Stomach (tissue), 4 donors: Measurements from ENCODE around the gene ZNF581.

Experiments used
- EP300 ChIP-seq: sonication (generic); formaldehyde crosslinking; IDR thresholded peaks from one replicate; pipeline ENCODE4 v1.6.1; 2017; ENCODE audit warnings: antibody characterized with exemption
- POLR2A ChIP-seq, 4 donors: fragments of 450-650 bp; IDR thresholded peaks; one replicate each; pipeline ENCODE4 v1.6.1; 2016; ENCODE audit warnings: antibody characterized with exemption in 4 of 4, control low read depth in 2 of 4, mild to moderate bottlenecking in 1 of 4, moderate library complexity in 1 of 4
- TF ChIP-seq, protein P1 (sequence below), 7 experiments: fragments of 450-650 bp in 4 of 7; fragments of 200-600 bp in 3 of 7; sonication (generic) in 3 of 7; IDR thresholded peaks; one replicate each; pipeline ENCODE4 v1.5.1; 2016 to 2019; ENCODE audit warnings: antibody characterized with exemption in 7 of 7, control low read depth in 2 of 7, mild to moderate bottlenecking in 1 of 7

DNA sequence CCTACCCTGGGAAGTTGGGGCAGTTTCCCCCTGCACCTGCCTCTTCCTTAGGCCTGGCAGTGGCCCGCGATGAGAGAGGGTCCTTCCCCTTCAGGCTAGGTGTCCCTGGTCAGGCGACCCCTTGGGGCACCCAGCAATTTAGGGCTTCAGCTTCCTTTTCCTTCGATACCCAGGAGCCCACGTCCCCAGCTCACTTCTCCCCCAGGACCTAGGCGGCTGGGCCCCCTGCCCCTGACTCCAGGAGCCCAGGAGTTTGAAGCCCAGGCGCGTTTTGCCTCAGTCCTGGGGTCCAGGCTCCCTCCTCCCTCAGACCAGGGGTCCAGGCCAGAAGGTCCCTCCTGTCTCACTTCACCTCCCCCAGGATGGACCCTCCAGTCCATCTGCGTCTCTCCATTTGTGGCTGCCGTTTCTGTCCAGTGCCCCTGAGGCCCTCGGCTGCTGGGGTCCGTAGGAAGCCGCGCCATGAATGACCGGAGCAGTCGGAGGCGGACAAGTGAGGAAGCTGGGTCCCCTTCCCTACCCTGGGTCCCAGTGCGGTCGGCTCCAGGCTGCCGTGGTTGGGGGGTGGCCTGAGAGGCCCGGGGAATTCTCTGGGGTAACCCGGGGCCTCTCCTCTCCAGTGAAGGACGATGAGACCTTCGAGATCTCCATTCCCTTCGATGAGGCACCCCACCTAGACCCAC is 5.3 kb downstream of the ZNF581 start:
- TF ChIP-seq, protein P1, sequence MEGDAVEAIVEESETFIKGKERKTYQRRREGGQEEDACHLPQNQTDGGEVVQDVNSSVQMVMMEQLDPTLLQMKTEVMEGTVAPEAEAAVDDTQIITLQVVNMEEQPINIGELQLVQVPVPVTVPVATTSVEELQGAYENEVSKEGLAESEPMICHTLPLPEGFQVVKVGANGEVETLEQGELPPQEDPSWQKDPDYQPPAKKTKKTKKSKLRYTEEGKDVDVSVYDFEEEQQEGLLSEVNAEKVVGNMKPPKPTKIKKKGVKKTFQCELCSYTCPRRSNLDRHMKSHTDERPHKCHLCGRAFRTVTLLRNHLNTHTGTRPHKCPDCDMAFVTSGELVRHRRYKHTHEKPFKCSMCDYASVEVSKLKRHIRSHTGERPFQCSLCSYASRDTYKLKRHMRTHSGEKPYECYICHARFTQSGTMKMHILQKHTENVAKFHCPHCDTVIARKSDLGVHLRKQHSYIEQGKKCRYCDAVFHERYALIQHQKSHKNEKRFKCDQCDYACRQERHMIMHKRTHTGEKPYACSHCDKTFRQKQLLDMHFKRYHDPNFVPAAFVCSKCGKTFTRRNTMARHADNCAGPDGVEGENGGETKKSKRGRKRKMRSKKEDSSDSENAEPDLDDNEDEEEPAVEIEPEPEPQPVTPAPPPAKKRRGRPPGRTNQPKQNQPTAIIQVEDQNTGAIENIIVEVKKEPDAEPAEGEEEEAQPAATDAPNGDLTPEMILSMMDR (IDR thresholded peaks at IDR 0.05) = no peak
- no peak for TF ChIP-seq POLR2A (IDR thresholded peaks at IDR 0.05)
- no peak for TF ChIP-seq EP300
